Right atrium auricular region (tissue), 2 donors: ENCODE data around the gene MST1. TPM values are rescaled to one million over a fixed set of nuclear protein-coding genes. Genes with fewer than 3 reads are reported as not detected.

Source experiments
- DNase-seq: peaks from one replicate; pipeline ENCODE4 v3.0.0-alpha.2; 2019; ENCODE audit warnings: low spot score
- H3K27ac ChIP-seq, 2 donors: fragments of 200-600 bp; sonication (generic); 1 replicate in 1 of 2; 2 replicates in 1 of 2; pipeline ENCODE4 v1.5.1; 2016 to 2019
- H3K27me3 ChIP-seq, 2 donors: fragments of 200-600 bp; sonication (generic); one replicate each; pipeline versions ENCODE4 v1.5.1 to v1.6.0; 2017 to 2019
- H3K36me3 ChIP-seq: fragments of 200-600 bp; sonication (generic); one replicate; pipeline ENCODE4 v1.5.1; 2016
- H3K4me1 ChIP-seq, 2 donors: fragments of 200-600 bp; sonication (generic); one replicate each; pipeline versions ENCODE4 v1.5.1 to v1.6.0; 2017 to 2019
- H3K4me3 ChIP-seq, 2 donors: fragments of 200-600 bp; sonication (generic); 1 replicate in 1 of 2; 2 replicates in 1 of 2; pipeline ENCODE4 v1.5.1; 2017 to 2019; ENCODE audit warnings: mild to moderate bottlenecking in 1 of 2, moderate library complexity in 1 of 2
- H3K9me3 ChIP-seq, 2 donors: fragments of 200-600 bp; sonication (generic); one replicate each; pipeline ENCODE4 v1.5.1; 2019
- CTCF ChIP-seq, 2 donors: fragments of 200-600 bp; sonication (generic); IDR thresholded peaks; one replicate each; pipeline ENCODE4 v1.5.1; 2019; ENCODE audit warnings: antibody characterized with exemption in 2 of 2
- total RNA-seq, 2 donors: library from RNA; depleted of rRNA; stranded (reverse); fragments of >200 nt; gene quantifications; one replicate each; pipeline ENCODE4 v1.1.0, GENCODE V29; 2016

The MST1 gene
- total RNA-seq, 2 donors from 2014 or later: 3.9 to 8.0 TPM

DNA sequence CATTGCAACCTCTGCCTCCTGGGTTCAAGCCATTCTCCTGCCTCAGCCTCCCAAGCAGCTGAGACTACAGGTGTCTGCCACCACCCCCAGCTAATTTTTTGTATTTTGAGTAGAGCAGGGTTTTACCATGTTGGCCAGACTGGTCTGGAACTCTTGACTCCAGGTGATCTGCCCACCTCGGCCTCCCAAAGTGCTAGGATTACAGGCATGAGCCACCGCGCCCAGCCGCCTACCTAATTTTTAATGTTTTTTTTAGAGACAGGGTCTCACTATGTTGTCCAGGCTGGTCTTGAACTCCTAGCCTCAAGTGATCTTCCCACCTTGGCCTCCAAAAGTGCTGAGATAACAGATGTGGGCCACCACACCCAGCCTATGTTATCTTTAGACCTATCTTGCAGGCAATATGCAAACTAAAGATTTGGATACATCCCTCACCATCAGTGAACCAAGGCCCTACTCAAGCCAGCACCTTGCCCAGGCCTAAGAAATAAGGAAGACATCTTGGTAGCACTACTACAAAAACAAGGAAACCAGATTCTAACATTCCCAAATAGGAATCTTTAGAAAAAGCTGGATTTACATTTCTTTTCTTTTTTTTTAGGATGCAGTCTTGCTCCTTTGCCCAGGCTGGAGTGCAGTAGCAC, 40.8 kb upstream of the MST1 start:
- Histone ChIP-seq H3K4me3 (no peak overlapping the region), H3K4me1 (no peaks in the 10 kb centered on the region)

DNA sequence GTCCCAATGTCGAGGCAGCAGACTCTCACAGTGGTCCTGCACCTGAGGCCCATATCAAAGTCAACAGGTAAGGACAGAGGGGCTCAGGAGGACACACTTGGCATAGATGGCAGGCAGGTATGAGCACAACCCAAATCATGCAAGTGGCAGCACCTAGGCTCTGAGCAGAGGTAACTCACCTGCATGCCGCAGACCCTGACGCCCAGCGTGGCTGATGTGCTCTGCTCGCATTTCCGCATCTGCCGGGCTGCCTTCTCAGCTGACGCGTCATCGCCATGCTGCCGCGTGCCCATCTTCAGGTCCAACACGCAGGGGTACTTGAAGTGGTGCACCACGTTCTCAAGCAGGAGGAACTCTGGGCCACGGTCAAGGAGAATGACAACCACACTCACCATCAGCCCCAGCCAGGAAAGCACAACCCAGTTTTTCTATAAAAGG, 38.7 kb upstream of the MST1 start:
- TF ChIP-seq CTCF (IDR thresholded peaks at IDR 0.05): no peak
- Histone ChIP-seq H3K27ac (no peak overlapping the region), H3K9me3 (no peaks in the 10 kb centered on the region), H3K36me3 (peaks cover 62% of the 10 kb centered on the region), H3K4me1 (peaks cover 0 to 15% of the 10 kb centered on the region in 2 donors), H3K4me3 (no peak overlapping the region), H3K27me3 (no peaks in the 10 kb centered on the region)
- no peak for DNase-seq

More for the DNA sequence above, 40.8 kb upstream of the MST1 start:
- Histone ChIP-seq H3K27me3 (no peaks in the 10 kb centered on the region), H3K27ac (no peak overlapping the region), H3K9me3 (no peaks in the 10 kb centered on the region), H3K36me3 (peaks cover 79% of the 10 kb centered on the region)
- DNase-seq: no peak
- no peak for TF ChIP-seq CTCF (IDR thresholded peaks at IDR 0.05)

- peaks cover 0 to 21% of the 10 kb centered on the region in 2 donors for H3K4me1 ChIP-seq
- DNase-seq: no peak
- H3K27ac ChIP-seq: no peak overlapping the region
- H3K36me3 ChIP-seq: peaks cover 58% of the 10 kb centered on the region
- no peaks in the 10 kb centered on the region for H3K27me3 ChIP-seq
- TF ChIP-seq CTCF (IDR thresholded peaks at IDR 0.05): no peak
- no peaks in the 10 kb centered on the region for H3K9me3 ChIP-seq
- H3K4me3 ChIP-seq: no peak overlapping the region
These were observed 38.1 kb upstream of the MST1 start for GRCh38 chr3:49727154-49727923.

- peaks cover 56% of the 10 kb centered on the region for H3K36me3 ChIP-seq
These were observed 36.8 kb upstream of the MST1 start for GRCh38 chr3:49725906-49726681.

DNA sequence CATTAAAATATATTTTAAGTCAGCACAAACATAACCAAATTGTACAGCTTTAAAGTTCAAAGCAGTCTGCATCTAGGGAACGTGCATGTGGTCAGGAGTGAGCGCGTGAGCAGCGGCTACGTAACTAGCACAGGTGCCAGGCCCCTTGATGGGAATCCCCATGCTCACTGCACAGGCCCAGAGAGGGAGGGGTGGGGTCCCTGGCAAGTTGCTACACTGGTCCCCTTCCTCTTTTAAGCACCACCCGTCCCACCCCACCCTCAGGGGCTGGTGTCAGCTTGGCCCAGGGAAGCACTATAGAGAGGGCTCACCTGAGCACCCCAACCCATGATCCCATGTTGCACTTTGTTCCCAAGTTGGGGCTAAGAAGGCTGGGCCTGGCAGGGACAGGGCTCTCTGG, 35.3 kb upstream of the MST1 start:
- no peaks in the 10 kb centered on the region for H3K27me3 ChIP-seq
- TF ChIP-seq CTCF (IDR thresholded peaks at IDR 0.05): no peak
- H3K4me3 ChIP-seq: peak overlapping the region; percentile 44 to 99
- H3K36me3 ChIP-seq: peaks cover 47% of the 10 kb centered on the region
- H3K27ac ChIP-seq: peak overlapping the region; percentile 91 to 94
- no peak for DNase-seq
- H3K9me3 ChIP-seq: no peaks in the 10 kb centered on the region
- peaks cover 0 to 26% of the 10 kb centered on the region in 2 donors for H3K4me1 ChIP-seq

More at GRCh38 chr3:49725906-49726681, 36.8 kb upstream of the MST1 start:
- Histone ChIP-seq H3K4me1 (peaks cover 0 to 26% of the 10 kb centered on the region in 2 donors), H3K4me3 (no peak overlapping the region), H3K27ac (no peak overlapping the region), H3K9me3 (no peaks in the 10 kb centered on the region), H3K27me3 (no peaks in the 10 kb centered on the region)
- TF ChIP-seq CTCF (IDR thresholded peaks at IDR 0.05): no peak
- DNase-seq: no peak
